Right lung (tissue), 5 donors: ENCODE results near the gene CCR2. TPM values are rescaled to one million over a fixed set of nuclear protein-coding genes. Genes with fewer than 3 reads are reported as not detected.
"Not testable (repeated sequence)": the region's sequence is repeated elsewhere in the genome, so short reads cannot be mapped to it uniquely, and the experiment has no call there.

Experiments
- DNase-seq, 2 donors: peaks; one replicate each; pipeline ENCODE4 v3.0.0-alpha.2; 2013
- polyA plus RNA-seq, 5 donors: library from polyadenylated mRNA; unstranded; fragments of 120-200 nt; gene quantifications; one replicate each; pipeline versions ENCODE4 v1.2.1 to v1.2.3, GENCODE V29; 2013; ENCODE audit warnings: inconsistent platforms in 1 of 5, low replicate concordance in 1 of 5; ENCODE audit not compliant: insufficient read length in 5 of 5, insufficient read depth in 1 of 5

Gene CCR2
- polyA plus RNA-seq, 5 donors = 1.4 to 2.7 (median 2.2) TPM

DNA sequence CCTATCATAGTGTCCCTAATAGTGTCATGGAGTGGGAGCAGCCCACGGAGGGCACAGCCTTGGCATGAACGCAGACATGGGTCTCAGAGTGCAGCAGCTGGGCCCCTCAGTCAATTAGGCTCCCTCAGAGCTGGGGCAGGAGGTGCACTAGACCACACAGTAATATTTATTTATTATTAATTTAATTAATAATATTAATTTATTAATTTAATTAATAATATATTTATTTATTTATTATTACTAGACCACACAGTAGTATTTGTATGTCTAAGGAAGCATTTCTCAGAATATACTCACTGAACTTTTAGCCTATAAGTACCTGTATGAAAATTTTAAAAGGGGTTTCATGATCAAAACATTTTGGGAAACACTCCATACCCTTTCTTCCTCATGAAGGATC, 47.7 kb downstream of the CCR2 start:
- DNase-seq = no peak

DNA sequence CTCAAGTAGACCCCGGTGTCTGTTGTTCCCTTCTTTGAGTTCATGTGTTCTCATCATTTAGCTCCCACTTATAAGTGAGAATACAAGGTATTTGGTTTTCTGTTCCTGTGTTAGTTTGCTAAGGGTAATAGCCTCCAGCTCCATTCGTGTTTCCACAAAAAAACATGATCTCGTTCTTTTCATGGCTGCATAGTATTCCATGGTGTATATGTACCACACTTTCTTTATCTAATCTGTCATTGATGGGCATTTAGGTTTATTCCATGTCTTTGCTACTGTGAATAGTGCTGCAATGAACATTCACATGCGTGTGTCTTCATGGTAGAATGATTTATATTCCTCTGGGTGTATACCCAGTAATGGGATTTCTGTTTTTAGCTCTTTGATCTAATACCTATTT, 49.0 kb downstream of the CCR2 start:
- not testable (repeated sequence) for DNase-seq

GRCh38 chr3:46405301-46406019, 51.5 kb downstream of the CCR2 start:
- peak in 1 of 2 donors; percentile 42 for DNase-seq

- DNase-seq = no peak
Observed at GRCh38 chr3:46406443-46406787, 52.5 kb downstream of the CCR2 start.

DNA sequence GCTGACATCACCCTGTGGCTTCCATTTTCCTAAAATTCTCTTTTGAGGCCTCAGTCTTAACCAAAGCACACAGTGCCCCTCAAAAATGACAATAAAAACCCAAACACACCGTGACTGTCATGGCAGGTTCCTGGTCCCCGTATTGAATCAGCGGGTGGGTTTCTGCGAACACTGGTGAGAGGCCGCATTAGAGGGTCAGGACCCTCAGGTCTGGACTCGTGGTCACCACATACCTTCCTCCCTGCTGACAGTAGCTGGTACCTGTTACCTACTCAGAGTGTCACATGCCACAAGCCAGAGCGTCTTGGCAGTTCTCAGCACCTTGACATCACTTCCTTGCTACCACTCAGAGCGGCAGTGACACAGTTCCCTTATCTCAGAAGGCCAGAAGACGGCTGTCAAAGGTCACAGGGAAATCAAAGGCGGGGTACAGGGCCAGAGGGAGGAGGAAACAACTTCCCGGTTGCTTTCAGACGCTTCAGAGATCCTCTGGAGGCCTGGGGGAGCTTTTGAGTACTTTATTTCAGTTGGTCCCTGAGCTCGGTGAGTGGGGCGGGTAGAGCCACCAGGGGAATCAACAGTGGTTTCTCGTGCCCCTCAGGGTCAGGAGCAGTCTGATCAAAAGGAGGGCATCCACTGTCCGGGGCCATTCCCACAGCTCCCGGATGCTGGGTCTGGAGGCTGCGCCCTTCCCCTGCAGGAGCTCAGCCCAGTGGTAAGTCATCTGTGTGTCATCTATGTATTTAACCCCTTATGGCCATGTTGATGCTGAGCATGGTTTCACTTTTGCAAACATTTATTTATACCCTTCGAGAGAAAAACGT, 53.1 kb downstream of the CCR2 start, which contains the start of the genes CCR5AS and CCRL2:
TSS of gene CCR5AS (minus strand) at position 279 of the 824 bp plus-strand sequence.
TSS of gene CCRL2 (plus strand) at position 472 of the 824 bp plus-strand sequence. CDS start 821 bp downstream, outside the sequence.
- peak in 1 of 2 donors; percentile 45 for DNase-seq

GRCh38 chr3:46407970-46408369, 54.1 kb downstream of the CCR2 start:
- no peak for DNase-seq

- DNase-seq = no peak
Observed at GRCh38 chr3:46408853-46409252, 54.9 kb downstream of the CCR2 start.

GRCh38 chr3:46409739-46410489, 56.0 kb downstream of the CCR2 start:
- DNase-seq = no peak

Other genes with a start within 250 kb of the CCR2 start
- gene CCR1, start 145.8 kb upstream of the CCR2 start, polyA plus RNA-seq = 1 to 10 TPM; 4.9 to 9.3 (median 7.7) TPM
- under 1 TPM in 4 of 5 donors, not detected in 1; 0.12 to 0.35 (median 0.21) TPM for gene CCR3, start 111.7 kb upstream of the CCR2 start, polyA plus RNA-seq
- gene CCR5, start 16.8 kb downstream of the CCR2 start, polyA plus RNA-seq = 1 to 10 TPM in 1 of 5 donors, under 1 TPM in 4; 0.41 to 1.0 (median 0.55) TPM
- gene CCRL2, start 53.1 kb downstream of the CCR2 start, polyA plus RNA-seq = 1 to 10 TPM; 3.6 to 5.7 (median 4.1) TPM
- 1 to 10 TPM; 3.1 to 7.1 (median 4.9) TPM for gene LTF, start 110.8 kb downstream of the CCR2 start, polyA plus RNA-seq
- under 1 TPM in 1 of 5 donors, not detected in 4; 0.12 TPM for gene RTP3, start 143.9 kb downstream of the CCR2 start, polyA plus RNA-seq
- gene LRRC2, start 212.2 kb downstream of the CCR2 start, polyA plus RNA-seq = under 1 TPM; 0.37 to 0.86 (median 0.47) TPM